GM20000 (cell line): ENCODE results near the gene ICA1.
A peak's percentile ranks its signal among the peaks of the same experiment; 100 is the strongest.

ENCODE experiments used
- DNase-seq: peaks from one replicate; pipeline ENCODE4 v3.0.0; 2012; ENCODE audit warnings: low spot score
- CTCF ChIP-seq: IDR thresholded peaks from 2 replicates; pipeline ENCODE4 v1.5.1; 2012; ENCODE audit warnings: mild to moderate bottlenecking, control low read depth; ENCODE audit errors: extremely low read depth, missing control alignments

ICA1 gene

GRCh38 chr7:8134089-8134733, 127.8 kb downstream of the ICA1 start:
- no peak for TF ChIP-seq CTCF
- peak; percentile 69 for DNase-seq

GRCh38 chr7:8133188-8133848, 128.6 kb downstream of the ICA1 start:
- DNase-seq = no peak
- no peak for TF ChIP-seq CTCF

- DNase-seq = peak; percentile 52
- no peak for TF ChIP-seq CTCF
These were observed 130.0 kb downstream of the ICA1 start for GRCh38 chr7:8131694-8132605.

- no peak for DNase-seq
- TF ChIP-seq CTCF = no peak
These were observed 131.3 kb downstream of the ICA1 start for GRCh38 chr7:8130663-8131062.

- peak; percentile 38 for DNase-seq
- TF ChIP-seq CTCF = no peak
These were observed 132.7 kb downstream of the ICA1 start for GRCh38 chr7:8129318-8129659.

- no peak for DNase-seq
- TF ChIP-seq CTCF = no peak
These were observed 133.3 kb downstream of the ICA1 start for GRCh38 chr7:8128449-8129317.
